GM18511 (cell line): ENCODE measurements around the gene CDH6.
A peak's percentile ranks its signal among the peaks of the same experiment; 100 is the strongest.

ENCODE experiments used
- ATAC-seq: cut with Tn5 transposase; IDR thresholded peaks from one replicate; pipeline ENCODE4 v1.9.1; 2021; ENCODE audit warnings: mild to moderate bottlenecking, moderate library complexity; ENCODE audit not compliant: unreplicated experiment

CDH6 gene

DNA sequence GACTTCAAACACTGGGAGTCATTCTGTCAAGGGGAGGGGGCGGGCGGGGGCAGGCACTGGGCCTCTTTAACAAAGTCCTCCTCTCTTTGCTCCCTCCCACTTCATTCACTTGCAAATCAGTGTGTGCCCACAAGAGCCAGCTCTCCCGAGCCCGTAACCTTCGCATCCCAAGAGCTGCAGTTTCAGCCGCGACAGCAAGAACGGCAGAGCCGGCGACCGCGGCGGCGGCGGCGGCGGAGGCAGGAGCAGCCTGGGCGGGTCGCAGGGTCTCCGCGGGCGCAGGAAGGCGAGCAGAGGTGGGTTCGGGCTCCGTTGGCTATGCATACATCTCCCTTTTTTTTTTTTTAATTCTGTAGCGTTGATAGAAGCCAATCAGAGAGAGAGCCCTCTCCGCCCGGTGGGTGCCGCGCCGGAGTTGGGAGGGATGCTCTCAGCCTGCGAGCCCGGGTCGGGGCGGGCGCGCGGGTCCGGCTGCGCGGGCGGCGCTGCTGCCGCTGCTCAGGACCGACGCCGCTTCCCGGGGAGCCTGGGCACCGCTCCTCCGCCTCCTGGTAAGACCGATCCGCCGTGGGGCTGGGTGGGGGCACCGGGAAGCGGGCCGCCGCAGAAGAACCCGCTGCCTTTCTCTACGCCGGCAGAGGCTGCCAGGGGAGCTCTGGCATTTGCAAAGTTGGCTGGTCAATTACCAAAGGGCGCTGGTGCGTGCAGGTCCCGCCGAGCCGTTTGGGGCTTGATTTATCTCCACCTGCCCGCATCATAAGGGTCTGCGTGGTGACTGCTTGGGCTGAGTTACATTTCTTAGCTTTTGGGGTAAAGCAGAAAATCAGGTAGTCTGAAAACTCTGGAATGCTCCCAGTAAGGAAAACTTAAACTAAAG, at the start of gene CDH6:
TSS of gene CDH6 (plus strand) at position 96 of the 877 bp plus-strand sequence. CDS start 73,788 bp downstream, outside the sequence.
- ATAC-seq: no peak

DNA sequence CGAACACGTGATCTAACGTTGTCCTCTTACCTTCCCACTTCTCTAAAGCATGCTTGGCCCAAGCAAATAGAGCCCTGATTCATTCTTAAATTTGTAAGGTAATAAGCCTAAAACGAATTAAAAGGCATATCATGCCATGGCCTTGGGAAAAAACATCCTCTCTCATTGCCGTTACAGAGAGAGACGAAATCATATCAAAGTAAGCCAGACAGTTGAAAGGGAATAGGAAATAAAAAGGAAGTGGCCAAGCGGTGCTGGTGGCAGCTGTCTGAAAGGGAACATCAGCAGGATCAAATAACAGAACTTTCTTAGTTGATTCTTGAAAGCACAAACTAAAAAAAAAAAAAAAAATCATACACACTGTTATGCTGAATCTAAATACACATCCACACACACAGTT, 49.1 kb upstream of the CDH6 start:
- ATAC-seq: no peak

DNA sequence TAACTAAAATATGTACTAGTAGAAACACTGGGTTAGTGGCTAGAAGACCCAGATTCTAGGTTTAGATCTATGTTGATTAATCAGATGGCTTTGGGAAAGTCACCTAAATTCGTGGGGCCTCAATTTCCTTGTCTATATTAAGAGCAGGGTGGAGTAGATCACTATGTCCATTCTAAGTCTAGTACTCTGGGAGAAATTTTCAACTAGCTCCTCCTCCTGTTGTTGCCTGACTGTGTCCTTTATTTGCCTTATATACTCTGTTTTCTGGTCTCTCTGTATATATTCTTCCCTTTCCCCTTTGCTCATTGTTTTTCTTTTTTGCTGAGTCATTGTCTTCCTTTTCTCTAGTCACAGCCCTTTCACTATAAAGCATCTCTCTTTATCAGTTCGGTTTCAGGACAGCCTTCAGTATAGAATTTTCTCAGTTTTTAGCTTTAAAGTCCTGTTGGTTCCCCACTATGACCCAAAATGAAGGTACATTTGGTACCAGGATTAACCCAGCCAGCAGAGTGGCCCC, 44.5 kb upstream of the CDH6 start:
- no peak for ATAC-seq

DNA sequence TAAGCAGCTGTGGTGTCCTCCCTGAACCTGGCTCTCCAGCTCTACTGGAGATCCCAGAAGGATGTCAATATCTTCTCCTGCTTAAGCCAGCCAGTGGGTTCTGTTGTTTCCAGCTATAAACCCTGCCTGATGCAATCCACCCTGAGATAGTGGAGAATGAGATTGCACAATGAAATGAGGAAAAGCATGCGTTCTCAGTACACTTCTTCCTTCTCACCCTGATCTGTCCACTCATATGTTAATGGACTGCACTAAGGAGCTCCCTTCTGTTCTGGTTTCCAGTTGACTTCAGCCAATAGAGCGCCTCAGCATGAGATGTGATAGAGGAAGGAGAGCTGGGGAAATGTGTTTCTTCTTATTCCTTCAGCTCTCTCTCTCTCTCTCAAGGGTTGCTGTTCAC, 40.0 kb upstream of the CDH6 start:
- no peak for ATAC-seq

DNA sequence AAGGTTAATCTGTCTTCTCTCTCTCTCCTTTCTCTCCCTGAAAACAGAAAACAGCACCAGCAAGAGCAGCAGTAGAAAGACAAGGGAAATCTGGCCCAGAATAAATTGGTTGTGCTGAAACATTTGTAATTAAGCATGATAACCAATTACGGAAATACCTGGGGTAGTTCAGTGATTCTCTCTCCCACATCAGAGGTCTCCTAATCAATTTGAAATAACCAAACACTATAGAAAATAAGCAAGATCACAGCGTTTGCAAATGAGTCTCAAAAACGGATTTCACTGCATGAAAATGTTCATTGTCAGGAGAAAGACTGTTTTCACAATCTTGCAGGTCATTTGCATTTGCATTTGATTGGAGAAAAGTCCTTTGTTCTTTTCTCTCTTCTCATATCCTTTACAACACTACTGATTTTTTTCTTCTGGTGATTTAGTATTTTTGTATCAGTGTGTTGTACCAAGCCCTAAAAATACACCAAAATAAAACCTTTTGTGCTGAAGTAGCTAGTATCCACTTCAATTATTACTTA, 36.8 kb upstream of the CDH6 start:
- no peak for ATAC-seq

DNA sequence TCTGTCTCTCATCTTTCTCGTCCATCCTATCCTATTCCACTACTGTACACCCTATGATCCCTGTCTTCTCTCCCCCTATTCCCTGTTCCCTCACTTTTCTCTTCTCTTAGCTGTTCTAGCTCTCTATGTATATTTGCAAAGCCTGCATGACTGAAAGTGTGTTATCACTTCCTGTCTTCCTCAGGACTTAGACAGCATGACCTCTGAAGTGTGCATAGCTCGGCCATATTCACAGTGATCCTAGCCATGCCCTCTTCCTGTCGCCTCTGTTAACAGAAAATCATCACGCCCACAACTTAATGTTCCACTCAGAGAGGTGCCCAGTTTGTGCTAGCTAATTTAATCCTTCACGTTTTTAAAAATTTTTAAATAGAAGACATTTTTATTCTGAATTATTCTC, 35.8 kb upstream of the CDH6 start:
- no peak for ATAC-seq

DNA sequence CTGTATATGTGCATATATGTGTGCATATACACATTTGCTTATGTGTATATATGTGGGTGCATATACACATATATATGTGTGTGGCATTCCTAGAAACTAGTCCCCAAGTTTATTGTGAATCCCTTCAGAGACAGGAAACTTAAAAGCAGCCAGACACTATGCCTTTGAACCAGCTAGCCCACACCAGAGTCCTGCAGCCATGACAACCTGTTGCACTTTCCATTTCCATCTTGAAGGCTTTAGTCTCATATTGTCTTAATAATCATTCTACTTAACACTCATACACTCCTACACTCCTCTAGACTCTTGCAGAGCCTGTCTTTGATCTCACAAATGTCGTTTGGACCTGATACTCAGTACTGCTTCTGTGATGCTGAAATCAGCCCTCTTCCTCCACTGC, 34.8 kb upstream of the CDH6 start:
- no peak for ATAC-seq

DNA sequence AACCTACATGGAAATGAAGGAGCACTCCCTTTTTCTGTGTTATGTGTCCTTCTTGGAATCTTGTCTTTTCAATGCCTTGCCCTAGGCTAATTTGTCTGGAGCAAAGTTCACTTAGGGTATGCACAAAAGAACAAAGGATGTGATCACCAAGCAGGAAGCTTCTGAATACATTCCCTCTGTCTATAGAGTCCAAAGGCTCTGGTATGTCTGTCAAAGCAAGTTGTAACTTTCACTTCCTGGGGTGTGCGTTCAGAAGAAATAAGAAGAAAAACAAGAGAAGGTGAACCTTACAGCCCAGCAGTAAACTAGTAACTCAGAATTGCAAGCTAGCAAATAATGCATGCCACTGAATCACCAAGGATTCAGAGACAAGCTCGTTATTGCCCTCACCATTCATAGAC, 31.7 kb upstream of the CDH6 start:
- ATAC-seq: no peak

DNA sequence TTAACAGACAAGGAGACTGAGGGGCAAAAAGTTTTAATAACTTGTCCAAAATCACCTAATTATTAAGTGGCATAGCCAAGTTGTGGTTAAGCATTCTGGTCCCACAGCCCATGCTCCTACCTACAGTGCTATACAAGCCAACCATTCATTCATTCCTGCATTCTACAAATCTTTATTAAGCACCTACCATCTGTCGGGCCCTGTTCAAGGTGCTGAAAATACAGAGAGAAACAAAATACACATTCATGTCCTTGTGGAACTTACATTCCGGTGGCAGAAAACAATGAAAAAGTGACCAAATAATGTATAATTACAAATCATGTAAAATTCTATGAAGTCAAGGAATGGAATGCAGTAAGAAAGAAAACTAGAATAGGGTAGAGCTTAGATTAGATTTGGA, 27.8 kb upstream of the CDH6 start:
- ATAC-seq: no peak

DNA sequence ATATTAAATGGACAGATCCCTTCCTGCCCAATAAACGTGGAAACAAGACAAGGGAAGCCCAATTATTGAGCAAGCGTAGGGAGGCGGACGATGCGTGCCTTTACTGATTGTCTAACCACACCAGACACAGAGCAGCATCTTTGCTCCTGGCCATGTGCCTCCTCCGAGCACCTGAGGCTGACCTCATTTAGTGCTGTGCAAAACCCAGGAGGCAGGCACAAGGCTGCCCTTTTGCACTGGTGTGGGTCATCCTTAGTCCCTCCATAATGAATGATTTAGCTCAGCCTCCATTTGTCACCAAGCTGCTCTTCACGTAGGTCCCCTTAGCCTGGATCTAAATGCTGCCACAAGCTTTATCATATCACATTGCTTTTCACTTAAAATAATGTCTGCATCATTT, 24.1 kb upstream of the CDH6 start:
- ATAC-seq: no peak

DNA sequence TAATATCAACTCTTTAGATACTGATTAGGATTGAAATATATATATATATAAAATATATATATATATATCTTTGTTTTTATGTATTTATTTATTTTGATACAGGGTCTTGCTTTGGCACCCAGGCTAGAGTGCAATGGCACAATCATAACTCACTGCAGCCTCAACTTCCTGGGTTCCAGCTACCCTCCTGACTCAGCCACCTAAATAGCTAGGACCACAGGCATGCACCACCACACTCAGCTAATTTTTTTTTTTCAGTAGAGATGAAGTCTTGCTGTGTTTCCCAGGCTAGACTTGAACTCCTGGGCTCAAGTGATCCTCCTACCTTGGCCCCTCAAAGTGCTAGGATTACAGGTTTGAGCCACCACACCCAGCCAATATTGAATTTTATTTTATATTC, 20.6 kb upstream of the CDH6 start:
- no peak for ATAC-seq

DNA sequence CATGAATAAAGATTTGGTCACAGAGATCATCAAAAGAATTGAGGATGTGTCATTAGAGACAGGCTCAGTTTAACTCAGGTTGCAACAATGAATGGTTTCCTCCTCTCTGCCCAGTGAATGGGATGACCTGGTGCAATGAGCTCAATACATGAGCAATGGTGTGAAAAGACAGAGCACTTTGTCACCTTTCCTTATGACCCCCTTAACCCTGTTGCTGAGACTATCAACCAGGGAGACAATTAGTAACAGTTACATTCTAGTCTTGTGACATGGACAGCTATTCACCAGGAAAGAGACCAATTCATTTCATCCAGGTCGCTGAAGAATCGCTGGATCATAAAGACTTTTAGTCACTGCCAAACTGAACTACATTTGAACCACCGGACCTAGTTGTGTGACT, 19.9 kb upstream of the CDH6 start:
- ATAC-seq: no peak

DNA sequence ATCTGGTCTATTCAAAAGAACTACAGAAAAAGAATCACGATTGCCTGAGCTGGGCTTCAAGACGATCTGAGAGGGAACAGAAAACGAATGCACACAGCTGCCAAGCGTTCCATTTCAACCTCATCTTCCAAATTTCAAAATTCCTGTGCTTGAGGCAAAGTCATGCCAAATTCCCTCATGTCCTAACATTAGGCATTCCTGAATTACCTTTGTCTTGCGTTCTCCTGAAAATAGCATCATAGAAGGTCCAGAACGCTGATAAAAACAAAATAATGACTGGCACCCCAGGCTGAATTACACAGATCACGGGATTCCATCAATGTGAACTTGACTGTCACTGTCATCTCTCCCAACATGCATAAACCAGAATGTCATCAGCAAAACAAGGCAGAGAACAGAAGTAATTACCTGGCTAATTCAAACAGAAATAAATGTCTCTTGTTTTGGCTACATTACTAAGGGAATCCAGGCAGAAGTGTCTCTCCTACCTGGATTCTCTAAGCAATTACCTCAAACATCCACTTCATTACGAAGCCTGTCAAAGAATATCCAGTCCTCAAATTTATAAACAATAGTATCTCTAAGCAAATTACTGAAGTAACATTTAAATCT, 12.0 kb upstream of the CDH6 start:
- no peak for ATAC-seq

DNA sequence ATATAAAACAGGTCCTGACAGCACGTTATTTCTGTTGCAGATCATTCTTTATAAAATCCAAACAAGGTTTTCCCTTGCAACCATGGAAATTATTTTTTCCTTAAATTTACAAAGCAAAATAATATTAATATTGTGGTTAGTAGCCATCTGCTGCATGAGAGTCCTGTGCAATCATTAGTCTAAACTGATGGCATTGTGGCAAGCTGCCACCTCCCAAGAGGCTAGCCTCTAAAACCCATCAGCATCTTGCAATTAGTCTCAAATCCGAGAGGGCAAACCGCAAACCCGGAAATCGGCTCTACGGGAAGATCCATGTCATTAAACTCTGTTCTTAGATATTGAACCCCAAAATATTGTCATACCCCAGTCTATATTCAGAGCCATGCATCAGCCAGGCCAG, 11.3 kb upstream of the CDH6 start:
- no peak for ATAC-seq

DNA sequence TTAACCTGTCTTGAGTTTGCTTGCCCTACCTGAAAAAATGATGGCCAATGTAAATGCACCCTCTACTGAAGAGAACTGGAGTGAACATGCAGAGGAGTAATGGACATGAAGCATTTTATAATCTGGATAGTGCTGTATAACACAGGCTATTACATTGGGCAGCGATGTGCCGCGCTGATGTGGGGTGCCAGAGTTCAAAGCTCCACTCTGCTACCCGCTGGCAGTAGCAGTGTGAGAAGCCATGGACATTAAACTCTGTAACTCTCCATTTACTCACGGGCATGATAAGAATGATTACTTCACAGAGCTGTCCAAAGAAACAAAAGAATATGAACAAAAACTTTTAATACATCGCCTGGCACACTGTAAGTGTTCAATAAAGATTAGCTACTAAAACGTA, 7.5 kb upstream of the CDH6 start:
- ATAC-seq: no peak

DNA sequence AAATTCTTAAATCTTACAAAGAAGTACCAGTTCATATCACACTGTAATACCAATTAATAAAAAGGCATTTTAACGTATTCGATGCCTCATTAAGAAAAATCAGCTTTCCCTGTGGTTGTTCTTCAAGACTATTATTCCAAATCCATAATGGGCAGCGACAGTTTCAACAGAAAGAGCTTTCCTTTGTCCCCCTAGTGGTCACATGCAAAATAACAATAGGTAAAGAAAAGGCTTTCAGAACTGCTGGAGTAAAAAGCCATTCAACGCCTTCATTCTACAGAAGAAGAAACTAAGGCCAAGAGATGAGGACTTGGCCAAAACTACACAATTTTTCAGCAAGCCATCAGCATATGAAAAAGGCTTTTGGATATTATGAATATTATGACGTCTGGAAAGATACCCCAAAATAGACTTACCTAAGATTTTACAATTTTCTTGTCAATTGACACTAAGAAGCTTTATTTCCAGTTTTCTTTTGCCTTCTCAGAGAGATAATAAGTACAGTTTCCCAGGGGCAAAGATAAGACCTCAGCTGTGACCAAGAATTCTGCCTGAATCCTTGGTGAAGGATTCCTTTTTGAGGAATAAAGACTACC, 6.7 kb upstream of the CDH6 start:
- ATAC-seq: peak; percentile 72

DNA sequence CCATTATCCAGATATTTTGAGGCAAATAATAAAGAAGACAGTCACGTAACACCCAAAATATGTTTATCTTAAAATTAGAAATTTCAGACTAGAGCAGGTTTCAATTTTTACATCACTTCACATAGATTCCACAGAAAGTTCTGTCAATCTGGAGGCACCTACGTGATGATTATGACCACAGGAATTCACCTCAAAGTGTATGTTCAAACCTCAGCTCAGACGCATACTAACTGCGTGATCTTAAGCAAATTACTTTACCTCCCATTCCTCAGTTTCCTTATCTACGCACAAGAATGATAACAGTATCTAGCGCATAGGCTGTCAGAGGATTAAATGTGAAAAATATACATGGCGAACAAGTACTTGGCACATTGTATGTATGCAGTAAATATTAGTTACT, 5.9 kb upstream of the CDH6 start:
- ATAC-seq: no peak

DNA sequence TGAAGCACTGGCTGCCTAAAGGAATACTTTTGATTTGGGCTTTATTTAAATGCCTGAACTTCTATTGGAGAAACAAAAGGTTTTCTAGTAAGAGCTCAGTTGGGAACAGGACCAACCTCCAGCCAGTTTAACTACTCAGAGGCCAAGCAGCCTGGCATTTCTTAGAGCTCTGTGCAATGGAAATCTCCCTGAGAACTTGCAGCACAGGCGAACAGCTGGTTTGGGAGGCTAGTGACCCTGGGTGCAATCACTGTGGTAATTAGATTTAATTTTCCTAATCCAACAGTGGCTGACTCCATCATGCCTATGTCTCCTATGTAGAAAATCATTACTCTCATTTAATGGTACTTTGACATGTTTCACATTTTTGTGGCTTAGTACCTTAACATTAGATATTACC, 1.0 kb upstream of the CDH6 start:
- no peak for ATAC-seq

DNA sequence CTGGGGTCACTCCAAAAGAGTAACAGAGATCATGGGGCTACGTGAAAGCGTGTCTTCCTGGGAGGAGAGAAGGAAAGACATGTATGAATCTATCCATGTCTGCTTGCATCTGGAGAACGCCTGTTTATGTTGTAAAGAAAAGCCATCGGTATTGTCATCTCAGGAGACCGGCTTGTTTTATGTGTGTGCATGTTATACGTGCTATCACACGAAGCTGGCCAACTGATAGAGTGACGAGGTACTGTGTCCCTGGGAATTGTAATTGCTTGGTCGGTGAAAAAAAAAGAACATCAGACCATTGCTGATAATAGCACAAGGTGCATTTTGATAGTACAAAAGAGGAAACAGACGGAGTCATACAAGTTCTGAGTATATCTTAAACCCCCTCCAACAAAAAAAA, 370 bp upstream of the CDH6 start:
- no peak for ATAC-seq

DNA sequence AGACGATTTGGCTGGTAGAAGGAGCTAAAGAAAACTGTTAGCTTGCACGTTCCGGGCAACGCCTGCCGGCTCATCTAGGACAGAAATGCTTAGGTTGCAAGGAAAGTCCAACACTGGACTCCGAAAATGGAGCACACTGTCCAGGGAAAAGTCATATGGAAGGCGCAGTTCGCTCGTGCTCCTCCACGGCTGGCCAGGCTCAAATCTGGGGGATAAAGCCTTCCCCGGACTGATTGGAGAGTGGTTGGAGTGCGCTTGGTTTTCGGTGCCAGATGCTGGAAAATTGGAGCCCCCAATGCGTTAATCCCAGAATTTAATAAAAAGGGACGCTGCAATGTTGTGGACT, 955 bp downstream of the CDH6 start:
- ATAC-seq: no peak

DNA sequence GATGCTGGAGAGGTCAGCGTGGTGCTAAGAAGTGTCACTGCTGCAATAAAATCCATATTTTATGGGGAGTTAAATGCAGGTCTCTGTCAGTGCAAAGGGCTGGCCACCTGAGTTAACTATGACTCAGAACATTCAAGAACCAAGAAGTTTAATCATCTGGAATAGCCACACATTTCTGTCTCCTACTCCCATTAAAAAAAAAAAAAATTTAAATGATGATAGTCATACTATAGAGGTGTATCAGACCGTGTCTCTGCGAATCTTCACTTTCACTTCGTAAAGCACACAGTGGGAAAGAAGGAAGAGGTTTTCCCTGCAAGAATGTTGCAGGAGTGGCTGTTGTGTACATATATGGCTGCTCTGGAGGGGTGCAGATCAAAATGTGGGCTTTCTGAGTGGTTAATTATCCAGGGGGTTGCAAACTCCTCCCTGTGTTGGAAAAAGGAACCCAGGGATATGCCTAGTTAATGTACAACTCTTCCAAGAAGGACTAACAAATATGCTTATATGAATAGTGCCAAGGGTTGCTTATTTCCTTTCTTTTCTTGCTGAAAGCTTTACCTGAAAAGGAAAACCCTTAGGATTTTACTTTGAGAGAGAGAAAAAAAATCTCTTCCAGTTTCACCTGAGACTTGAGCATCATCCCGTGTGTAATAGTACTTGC, 1.5 kb downstream of the CDH6 start:
- ATAC-seq: no peak
